Dermis microvascular lymphatic vessel endothelial cell (primary cell): ENCODE results near the gene TRAF1. TPM values are rescaled to one million over a fixed set of nuclear protein-coding genes. Genes with fewer than 3 reads are reported as not detected.

Source experiments
- DNase-seq, 2 donors: peaks; one replicate each; pipeline versions ENCODE4 v3.0.0 to v3.0.0-alpha.2; 2010; ENCODE audit warnings: low read depth in 2 of 2
- total RNA-seq: library from RNA; depleted of rRNA; stranded (reverse); fragments of >200 nt; gene quantifications from 2 replicates; pipeline ENCODE4 v1.2.1, GENCODE V29; 2014

TRAF1 gene
- total RNA-seq, 1 donor from 2014 or later = 1.2 TPM

GRCh38 chr9:120872791-120873502 is 53.6 kb downstream of the TRAF1 start:
- DNase-seq = no peak

- peak in 1 of 2 donors; percentile 62 for DNase-seq
Measured at GRCh38 chr9:120870206-120870605, 56.4 kb downstream of the TRAF1 start.

- no peak for DNase-seq
Measured at GRCh38 chr9:120869726-120870125, 56.9 kb downstream of the TRAF1 start.

GRCh38 chr9:120869360-120869687 is 57.3 kb downstream of the TRAF1 start:
- no peak for DNase-seq

- DNase-seq = peak; percentile 24 to 88
Measured at GRCh38 chr9:120868676-120869359, 57.8 kb downstream of the TRAF1 start.

- DNase-seq = no peak
Measured at GRCh38 chr9:120868339-120868675, 58.3 kb downstream of the TRAF1 start.

- no peak for DNase-seq
Measured at GRCh38 chr9:120867676-120868338, 58.8 kb downstream of the TRAF1 start.

GRCh38 chr9:120866651-120867050 is 59.9 kb downstream of the TRAF1 start:
- DNase-seq = no peak

GRCh38 chr9:120865809-120866208 is 60.8 kb downstream of the TRAF1 start:
- DNase-seq = no peak

GRCh38 chr9:120865176-120865575 is 61.4 kb downstream of the TRAF1 start:
- DNase-seq = no peak

GRCh38 chr9:120864719-120865118 is 61.9 kb downstream of the TRAF1 start:
- DNase-seq = no peak

- DNase-seq = no peak
Measured at GRCh38 chr9:120863833-120864232, 62.8 kb downstream of the TRAF1 start.

GRCh38 chr9:120862452-120862851 is 64.1 kb downstream of the TRAF1 start:
- DNase-seq = no peak

GRCh38 chr9:120861935-120862334 is 64.7 kb downstream of the TRAF1 start:
- no peak for DNase-seq

- no peak for DNase-seq
Measured at GRCh38 chr9:120860083-120860482, 66.5 kb downstream of the TRAF1 start.

- no peak for DNase-seq
Measured at GRCh38 chr9:120859361-120859760, 67.2 kb downstream of the TRAF1 start.

- DNase-seq = no peak
Measured at GRCh38 chr9:120857902-120858301, 68.7 kb downstream of the TRAF1 start.

GRCh38 chr9:120857481-120857880 is 69.1 kb downstream of the TRAF1 start:
- no peak for DNase-seq

- DNase-seq = no peak
Measured at GRCh38 chr9:120856700-120857099, 69.9 kb downstream of the TRAF1 start.

GRCh38 chr9:120855827-120856670 is 70.5 kb downstream of the TRAF1 start:
- no peak for DNase-seq

GRCh38 chr9:120854596-120855327 is 71.8 kb downstream of the TRAF1 start:
- DNase-seq = no peak
